ENCODE measurements around the gene RELB. TPM values are rescaled to one million over a fixed set of nuclear protein-coding genes. Genes with fewer than 3 reads are reported as not detected.
A peak's percentile ranks its signal among the peaks of the same experiment; 100 is the strongest.

RELB gene
- total and polyA plus RNA-seq, 9 of the 15 experiments (the other 6 are each of a cell fraction or from before 2014, with no cell fraction given) = 0.15 to 1.1 (median 0.28) TPM; not detected in 2

DNA sequence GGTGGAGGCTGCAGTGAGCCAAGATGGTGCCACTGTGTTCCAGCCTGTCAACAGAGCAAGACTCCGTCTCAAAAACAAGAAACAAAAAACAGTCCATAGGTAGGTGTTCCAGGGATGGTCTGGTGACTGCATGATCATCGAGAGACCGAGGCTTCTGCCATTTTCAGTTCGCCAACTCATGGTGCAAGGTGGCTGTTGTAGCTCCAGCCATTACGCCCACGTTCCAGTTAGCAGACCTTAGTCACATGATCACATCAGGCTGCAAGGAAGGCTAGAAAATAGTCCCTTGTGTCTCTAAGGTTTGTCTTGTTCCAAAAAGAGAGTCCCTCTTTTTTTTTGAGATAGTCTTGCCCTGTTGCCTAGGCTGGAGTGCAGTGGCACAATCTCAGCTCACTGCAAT is 34.5 kb downstream of the RELB start (continued):
- no peak for TF ChIP-seq ZNF384 (IDR thresholded peaks at IDR 0.05; ENCODE audit: low read depth, low read length)
- no peak for TF ChIP-seq NFYB (IDR thresholded peaks at IDR 0.05; ENCODE audit: extremely low read depth, insufficient read length)
- TF ChIP-seq CBX3 (IDR thresholded peaks at IDR 0.05; ENCODE audit: borderline replicate concordance in 1 of 2, low read length in 2 of 2) = peak in 1 of 2 experiments; percentile 92; a peak in 2 of 3 replicates
- TF ChIP-seq, protein P1, sequence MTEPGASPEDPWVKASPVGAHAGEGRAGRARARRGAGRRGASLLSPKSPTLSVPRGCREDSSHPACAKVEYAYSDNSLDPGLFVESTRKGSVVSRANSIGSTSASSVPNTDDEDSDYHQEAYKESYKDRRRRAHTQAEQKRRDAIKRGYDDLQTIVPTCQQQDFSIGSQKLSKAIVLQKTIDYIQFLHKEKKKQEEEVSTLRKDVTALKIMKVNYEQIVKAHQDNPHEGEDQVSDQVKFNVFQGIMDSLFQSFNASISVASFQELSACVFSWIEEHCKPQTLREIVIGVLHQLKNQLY (CRISPR knock-in tag; conservative IDR thresholded peaks at IDR 0.05) = no peak
- TF ChIP-seq ADNP (tag; IDR thresholded peaks at IDR 0.05) = peak; percentile 34; the same call in 1 of the 2 replicates
- no peak for TF ChIP-seq ZNF76 (CRISPR knock-in tag; IDR thresholded peaks at IDR 0.05; ENCODE audit: borderline replicate concordance)
- TF ChIP-seq HDAC1 (IDR thresholded peaks at IDR 0.05) = no peak
- no peak for TF ChIP-seq RUNX1 (IDR thresholded peaks at IDR 0.05; ENCODE audit: low read depth)
- TF ChIP-seq NFRKB (IDR thresholded peaks at IDR 0.05; ENCODE audit: low read depth) = no peak
- peak; percentile 99 for TF ChIP-seq RBM25 (IDR thresholded peaks at IDR 0.05; ENCODE audit: low read depth, low read length, severe bottlenecking)
- TF ChIP-seq SREBF2 (CRISPR knock-in tag; IDR thresholded peaks at IDR 0.05) = no peak
- TF ChIP-seq ZNF778 (CRISPR knock-in tag; IDR thresholded peaks at IDR 0.05) = no peak
- TF ChIP-seq HDAC2 (IDR thresholded peaks at IDR 0.05) = peak; percentile 41; the same call in 1 of the 2 replicates
- no peak for TF ChIP-seq ZNF175 (CRISPR knock-in tag; IDR thresholded peaks at IDR 0.05; ENCODE audit: low read depth)
- TF ChIP-seq TEAD1 (CRISPR knock-in tag; IDR thresholded peaks at IDR 0.05) = no peak
- no peak for TF ChIP-seq MTA2 (IDR thresholded peaks at IDR 0.05; ENCODE audit: low read depth)
- TF ChIP-seq, protein P2, sequence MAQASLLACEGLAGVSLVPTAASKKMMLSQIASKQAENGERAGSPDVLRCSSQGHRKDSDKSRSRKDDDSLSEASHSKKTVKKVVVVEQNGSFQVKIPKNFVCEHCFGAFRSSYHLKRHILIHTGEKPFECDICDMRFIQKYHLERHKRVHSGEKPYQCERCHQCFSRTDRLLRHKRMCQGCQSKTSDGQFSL (CRISPR knock-in tag; IDR thresholded peaks at IDR 0.05) = no peak
- TF ChIP-seq, protein P2 (tag; IDR thresholded peaks at IDR 0.05) = no peak
- TF ChIP-seq TAF15 (IDR thresholded peaks at IDR 0.05; ENCODE audit: low read depth, low read length) = no peak
- no peak for TF ChIP-seq NFXL1 (CRISPR knock-in tag; IDR thresholded peaks at IDR 0.05)
- TF ChIP-seq, protein P3, sequence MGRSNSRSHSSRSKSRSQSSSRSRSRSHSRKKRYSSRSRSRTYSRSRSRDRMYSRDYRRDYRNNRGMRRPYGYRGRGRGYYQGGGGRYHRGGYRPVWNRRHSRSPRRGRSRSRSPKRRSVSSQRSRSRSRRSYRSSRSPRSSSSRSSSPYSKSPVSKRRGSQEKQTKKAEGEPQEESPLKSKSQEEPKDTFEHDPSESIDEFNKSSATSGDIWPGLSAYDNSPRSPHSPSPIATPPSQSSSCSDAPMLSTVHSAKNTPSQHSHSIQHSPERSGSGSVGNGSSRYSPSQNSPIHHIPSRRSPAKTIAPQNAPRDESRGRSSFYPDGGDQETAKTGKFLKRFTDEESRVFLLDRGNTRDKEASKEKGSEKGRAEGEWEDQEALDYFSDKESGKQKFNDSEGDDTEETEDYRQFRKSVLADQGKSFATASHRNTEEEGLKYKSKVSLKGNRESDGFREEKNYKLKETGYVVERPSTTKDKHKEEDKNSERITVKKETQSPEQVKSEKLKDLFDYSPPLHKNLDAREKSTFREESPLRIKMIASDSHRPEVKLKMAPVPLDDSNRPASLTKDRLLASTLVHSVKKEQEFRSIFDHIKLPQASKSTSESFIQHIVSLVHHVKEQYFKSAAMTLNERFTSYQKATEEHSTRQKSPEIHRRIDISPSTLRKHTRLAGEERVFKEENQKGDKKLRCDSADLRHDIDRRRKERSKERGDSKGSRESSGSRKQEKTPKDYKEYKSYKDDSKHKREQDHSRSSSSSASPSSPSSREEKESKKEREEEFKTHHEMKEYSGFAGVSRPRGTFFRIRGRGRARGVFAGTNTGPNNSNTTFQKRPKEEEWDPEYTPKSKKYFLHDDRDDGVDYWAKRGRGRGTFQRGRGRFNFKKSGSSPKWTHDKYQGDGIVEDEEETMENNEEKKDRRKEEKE (IDR thresholded peaks at IDR 0.05; ENCODE audit: borderline replicate concordance in 1 of 2, control insufficient read depth in 1 of 2, low read depth in 2 of 2, low read length in 1 of 2) = no peak
- no peak for TF ChIP-seq MCM7 (IDR thresholded peaks at IDR 0.05)
- TF ChIP-seq RCOR1 (IDR thresholded peaks at IDR 0.05; ENCODE audit: borderline replicate concordance in 1 of 2, low read depth in 2 of 2, low read length in 2 of 2) = peak; percentile 45 to 85; a peak in 3 of 4 replicates
- TF ChIP-seq ZBTB17 (CRISPR knock-in tag; IDR thresholded peaks at IDR 0.05) = no peak
- TF ChIP-seq NCOR1 (IDR thresholded peaks at IDR 0.05) = no peak
- no peak for TF ChIP-seq SP1 (CRISPR knock-in tag; IDR thresholded peaks at IDR 0.05)
- TF ChIP-seq CBX1 (IDR thresholded peaks at IDR 0.05; ENCODE audit: low read depth) = peak; percentile 64; the same call in 1 of the 2 replicates

Data from K562 (cell line).